CD4-positive, alpha-beta T cell treated with Interleukin-17A for 1 hour (primary cell): ENCODE results near the gene NUPR1.
"Not testable (repeated sequence)": the region's sequence is repeated elsewhere in the genome, so short reads cannot be mapped to it uniquely, and the experiment has no call there.

Experiments used
- DNase-seq: peaks from one replicate; pipeline ENCODE4 v3.0.0-alpha.2; 2020

NUPR1 gene

DNA sequence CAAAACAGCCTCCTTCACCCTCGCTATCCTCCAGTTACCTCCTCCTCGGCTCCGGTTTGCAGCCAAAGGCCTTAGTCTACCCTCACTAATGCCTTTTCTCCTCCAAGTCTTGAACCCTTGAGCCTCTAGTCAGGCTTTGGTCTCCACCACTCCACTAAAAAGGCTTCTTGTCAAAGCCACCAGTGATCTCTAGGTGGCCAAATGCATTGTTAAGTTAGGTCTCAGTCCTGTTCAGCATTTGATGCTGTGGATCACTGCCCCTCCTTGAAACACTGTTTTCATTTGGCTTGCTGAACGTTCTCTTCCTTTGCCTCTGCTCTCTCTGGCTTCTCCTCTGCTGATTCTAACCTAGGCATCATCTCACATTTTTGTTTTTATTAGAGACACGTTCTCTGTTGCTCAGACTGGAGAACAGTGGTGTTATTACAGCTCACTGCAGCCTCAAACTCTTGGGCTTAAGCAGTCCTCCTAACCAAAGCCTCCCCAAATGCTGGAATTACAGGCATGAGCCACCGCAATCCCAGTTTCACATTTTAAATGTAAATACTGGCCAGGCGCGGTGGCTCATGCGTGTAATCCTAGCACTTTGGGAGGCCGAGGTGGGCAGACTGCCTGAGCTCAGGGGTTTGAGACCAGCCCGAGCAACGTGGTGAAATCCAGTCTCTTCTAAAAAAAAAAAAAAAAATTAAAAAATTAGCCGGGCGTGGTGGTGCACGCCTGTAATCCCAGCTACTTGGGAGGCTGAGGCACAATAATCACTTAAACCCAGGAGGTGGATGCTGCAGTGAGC, 16.1 kb upstream of the NUPR1 start:
- DNase-seq, result peak; percentile 7

DNA sequence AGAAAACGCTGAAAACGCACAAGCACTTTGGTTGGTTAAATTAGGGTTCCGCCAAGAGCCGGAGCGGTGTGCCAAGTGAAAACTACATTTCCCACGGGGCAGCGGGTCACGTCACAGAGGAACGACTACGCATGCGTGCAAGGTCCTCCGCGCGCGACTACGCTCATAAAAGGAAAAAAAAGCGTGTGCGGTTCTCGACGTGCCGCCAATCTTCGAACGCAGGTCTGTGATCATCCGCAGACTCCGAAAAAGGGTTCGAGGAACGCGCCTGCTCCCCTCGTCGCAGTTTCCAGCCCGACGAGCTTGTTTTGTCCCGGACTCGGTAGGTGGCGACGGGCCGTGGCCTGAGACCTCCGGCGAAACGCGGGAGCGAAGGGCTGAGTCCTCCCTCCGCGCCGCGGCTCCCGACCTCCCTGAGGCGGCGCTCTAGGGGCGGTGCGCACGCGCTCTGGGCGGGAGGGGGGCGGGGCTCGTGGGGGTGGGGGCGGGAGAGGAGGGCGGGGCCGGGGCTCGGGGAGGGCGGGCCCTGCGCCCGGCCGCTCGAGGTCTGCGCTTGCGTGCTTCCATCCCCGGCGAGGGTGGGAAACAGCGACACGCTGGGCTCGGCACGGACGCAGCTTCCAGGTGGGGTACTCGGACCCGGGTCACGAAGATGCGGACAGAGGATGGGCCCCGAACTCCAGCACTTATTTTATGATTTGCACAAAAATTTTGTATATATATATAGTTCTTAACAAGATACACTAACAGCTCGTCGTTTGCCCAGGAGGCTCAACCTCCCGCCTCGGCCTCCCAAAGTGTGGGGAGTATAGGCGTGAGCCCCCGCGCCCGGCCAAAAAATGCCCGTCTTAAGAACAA, 15.2 kb upstream of the NUPR1 start, which contains the start of gene SGF29:
TSS of gene SGF29 (plus strand) at position 145 of the 858 bp plus-strand sequence. CDS start 27,150 bp downstream, outside the sequence.
- DNase-seq, result peak; percentile 96

- peak; percentile 53 for DNase-seq
These were observed 10.6 kb upstream of the NUPR1 start for GRCh38 chr16:28549301-28549899.

DNA sequence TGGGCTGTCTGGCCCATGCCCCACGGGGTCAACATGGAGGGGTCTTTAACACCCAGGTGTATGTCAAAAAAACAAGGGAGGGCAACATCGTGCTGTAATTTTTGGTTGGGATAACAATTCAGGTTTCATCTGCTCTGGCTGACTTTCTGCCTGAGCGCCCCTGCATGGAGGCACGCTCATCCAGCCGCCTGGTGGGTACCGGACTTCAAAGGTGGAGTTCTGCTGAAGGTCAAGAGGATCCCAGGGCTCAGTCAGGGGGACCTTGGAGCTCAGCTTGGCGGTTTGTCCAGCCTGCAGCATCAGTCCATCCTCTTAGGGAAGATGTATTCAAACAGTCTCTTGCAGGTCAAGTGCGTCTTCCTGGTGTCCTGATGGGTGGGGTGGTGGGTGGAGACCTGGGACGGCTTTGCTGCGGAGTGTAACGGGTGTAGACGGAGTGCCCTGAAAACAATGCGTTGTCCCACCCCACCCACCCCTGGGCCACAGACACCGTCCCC, 9.6 kb upstream of the NUPR1 start:
- no peak for DNase-seq

- DNase-seq, result no peak
These were observed 7.9 kb upstream of the NUPR1 start for GRCh38 chr16:28546626-28547025.

DNA sequence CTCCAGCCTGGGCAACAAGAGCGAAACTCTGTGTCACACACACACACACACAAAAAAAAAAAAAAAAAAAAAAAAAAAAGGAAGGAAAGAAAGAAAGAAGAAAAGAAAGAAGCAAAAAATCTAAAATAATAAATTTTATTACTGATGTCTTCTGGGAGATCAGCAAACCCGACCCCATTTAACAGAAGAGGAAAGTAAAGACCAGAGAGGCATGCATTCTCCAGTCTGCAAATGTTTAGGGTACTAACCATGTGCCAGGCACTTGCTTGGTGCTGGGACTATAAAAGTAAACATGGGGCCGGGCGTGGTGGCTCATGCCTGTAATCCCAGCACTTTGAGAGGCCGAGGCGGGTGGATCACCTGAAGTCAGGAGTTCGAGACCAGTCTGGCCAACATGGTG, 7.2 kb upstream of the NUPR1 start:
- DNase-seq, result not testable (repeated sequence)

GRCh38 chr16:28544998-28545397, 6.2 kb upstream of the NUPR1 start:
- no peak for DNase-seq

- peak; percentile 4 for DNase-seq
These were observed 4.3 kb upstream of the NUPR1 start for GRCh38 chr16:28543072-28543471.

DNA sequence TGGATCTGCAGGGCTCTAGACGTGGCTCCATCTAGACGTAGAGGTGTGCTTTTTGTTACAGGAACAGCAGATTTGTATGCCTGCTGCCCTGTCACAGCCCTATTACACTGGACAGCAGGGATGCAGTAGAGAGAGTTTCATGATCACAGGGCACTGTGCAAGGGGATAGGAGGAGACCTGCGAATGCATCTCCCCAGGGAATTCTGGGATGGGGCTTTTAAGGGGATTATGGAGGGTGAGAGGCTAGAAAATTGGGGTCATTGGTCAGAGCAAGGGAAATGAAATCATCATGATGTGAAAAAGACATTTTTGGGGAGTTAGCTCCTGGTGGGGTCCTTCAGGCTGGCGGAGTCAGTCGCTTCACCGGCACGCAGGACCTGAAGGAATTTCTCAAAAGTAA, 3.9 kb upstream of the NUPR1 start:
- no peak for DNase-seq

- no peak for DNase-seq
These were observed 1.6 kb upstream of the NUPR1 start for GRCh38 chr16:28540346-28540745.

GRCh38 chr16:28537964-28538732, 626 bp downstream of the NUPR1 start:
- DNase-seq, result no peak

GRCh38 chr16:28537076-28537475, 1.7 kb downstream of the NUPR1 start:
- DNase-seq, result no peak

DNA sequence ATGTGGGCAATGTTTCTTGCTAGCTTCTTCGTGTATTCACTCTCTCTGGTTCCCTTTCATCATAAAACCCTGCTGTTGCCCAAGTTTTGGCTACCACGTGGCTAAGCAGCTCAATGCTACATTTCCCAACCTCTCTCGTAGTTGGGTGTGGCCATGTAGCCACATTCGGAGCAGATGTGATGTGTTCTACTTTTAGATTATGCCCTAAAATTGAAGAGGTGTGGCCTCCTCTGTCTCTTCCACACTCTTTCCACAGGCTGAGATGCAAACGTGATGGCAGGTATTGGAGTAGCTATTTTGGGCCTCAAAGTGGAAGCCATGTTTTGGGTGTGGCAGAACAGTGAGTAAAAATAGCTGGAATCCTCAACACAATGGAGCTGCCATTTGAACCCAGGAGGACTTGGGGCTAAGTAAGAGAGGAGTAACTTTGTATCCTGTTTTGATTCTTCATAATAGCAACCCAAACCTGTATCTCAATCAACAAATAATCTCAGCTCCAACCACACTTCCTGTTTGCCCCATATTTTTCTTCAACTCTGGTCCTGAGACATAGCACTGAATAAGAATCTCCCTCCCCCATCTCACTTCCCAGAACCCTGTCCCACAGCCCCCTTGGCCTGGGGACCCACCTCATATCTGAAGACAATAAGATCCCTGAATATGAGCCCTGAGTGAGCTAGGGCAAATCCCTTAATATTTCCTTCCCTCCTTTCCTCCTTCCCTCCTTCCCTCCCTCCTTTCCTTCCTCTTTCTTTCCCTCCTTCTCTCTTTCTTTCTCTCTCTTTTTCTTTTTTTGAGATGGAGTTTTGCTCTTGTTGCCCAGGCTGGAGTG, 4.0 kb downstream of the NUPR1 start:
- peak; percentile 47 for DNase-seq

GRCh38 chr16:28532940-28533647, 5.7 kb downstream of the NUPR1 start:
- no peak for DNase-seq

DNA sequence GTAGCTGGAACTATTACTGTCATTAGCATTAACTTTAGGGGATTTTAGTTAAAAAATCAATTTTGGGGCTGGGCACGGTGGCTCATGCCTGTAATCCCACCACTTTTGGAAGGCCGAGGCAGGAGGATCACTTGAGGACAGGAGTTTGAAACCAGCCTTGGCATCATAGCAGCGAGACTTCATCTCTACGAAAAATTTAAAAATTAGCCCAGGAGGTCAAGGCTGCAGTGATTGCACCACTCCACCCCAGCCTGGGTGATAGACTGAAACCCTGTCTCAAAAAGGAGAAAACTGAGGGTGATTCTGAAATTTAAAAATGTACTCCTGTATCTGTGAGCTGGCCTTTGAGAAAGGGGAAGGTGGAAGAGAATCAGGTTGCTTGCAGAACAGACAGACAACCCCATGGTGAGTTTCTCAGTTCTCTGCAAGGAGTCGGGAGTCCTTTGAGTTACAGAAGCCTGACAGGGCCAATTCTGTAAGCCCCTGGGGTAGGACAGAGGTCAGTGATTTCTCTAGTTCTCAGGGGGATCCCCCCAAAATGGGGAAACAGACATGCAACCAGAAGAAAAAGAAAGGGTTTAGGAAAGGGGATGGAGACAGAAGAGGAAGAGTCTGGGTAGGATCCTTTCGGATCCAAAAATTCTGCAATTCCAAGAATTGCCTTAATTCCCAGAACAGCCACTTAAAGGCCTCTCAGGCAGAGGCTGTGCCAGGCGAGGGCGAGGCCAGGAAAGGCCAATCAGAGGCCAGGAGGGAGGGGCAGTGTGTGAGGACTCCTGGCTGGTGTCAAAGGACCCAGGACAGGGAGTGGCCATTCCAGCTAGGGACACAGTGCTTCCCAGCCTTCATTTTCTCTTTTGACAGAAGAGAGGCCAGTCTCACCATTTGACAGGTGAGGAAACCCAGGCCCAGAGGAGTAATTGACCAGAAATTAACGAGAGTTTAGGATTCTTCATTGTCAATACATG, 6.7 kb downstream of the NUPR1 start:
- no peak for DNase-seq

DNA sequence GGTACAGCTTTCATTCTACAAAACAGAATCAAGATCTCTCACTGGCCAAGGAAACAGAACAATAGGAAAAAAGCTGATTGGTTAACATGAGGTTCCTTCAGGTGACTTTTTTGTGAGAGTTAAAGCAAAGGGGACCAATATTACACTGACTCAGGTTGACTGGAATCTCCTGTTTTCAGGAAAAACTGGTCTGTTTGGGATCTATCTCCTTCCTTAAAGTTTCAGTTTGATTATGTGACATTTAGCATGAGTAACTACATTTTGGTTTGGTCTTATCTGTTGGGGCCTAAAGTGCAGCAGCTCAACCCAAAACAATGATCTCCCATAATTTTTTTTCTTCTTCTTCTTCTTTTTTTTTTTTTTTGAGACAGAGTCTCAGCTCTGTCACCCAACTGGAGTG, 9.7 kb downstream of the NUPR1 start:
- DNase-seq, result no peak

- no peak for DNase-seq
These were observed 10.3 kb downstream of the NUPR1 start for GRCh38 chr16:28528463-28528867.

DNA sequence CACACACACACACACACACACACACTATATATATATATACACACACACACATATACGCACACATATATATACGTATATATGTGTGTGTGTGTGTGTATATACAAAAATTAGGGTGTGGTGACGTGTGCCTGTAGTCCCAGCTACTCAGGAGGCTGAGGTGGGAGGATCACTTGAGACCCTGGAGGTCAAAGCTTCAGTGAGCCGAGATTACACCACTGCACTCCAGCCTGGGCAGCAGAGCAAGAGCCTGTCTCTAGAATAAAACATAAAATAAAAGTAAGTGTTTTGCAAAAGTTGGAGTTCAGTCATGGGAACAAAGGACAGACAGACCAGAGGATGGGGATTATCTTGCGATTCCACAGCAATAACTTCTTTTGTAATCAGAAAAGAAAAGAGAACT, 10.8 kb downstream of the NUPR1 start:
- DNase-seq, result no peak

DNA sequence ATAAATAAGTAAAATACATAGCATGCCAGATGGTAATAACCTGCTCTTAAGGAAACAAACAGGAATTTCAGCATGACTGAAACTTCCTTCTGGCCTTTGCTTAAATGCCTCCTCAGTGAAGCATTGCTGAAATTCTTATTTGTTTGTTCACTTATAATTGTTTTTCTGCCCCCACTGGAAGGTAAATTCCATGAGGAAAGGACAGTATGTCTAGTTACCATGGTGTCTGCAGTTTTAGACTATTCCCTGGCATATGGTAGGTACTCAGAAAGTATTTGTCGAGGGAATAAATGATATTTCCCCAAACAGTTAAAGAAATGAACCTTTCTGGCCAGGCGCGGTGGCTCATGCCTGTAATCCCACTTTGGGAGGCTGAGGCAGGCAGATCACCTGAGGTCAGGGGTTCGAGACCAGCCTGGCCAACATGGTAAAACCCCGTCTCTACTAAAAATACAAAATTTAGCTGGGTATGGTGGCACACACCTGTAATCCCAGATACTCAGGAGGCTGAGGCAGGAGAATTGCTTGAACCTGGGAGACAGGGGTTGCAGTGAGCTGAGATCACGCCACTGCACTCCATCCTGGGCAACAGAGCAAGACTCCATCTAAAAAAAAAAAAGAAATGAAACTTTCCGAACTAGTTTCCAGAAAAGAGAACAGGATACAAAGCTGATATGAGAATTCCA, 11.5 kb downstream of the NUPR1 start:
- not testable (repeated sequence) for DNase-seq
